Keratinocyte (primary cell): ENCODE measurements around the gene SHQ1. TPM values are rescaled to one million over a fixed set of nuclear protein-coding genes. Genes with fewer than 3 reads are reported as not detected.

Experiments used
- DNase-seq: peaks from one replicate; pipeline ENCODE4 v3.0.0-alpha.2; 2011; ENCODE audit warnings: low read depth, missing footprints, low spot score
- FAIRE-seq: peaks from 2 replicates; lab custom pipeline; 2011; peaks lifted over from hg19 to GRCh38; lab: Jason Lieb, UNC
- H2AFZ ChIP-seq: 2 replicates; pipeline ENCODE4 v1.6.0; 2012; ENCODE audit warnings: low read length, control low read depth, inconsistent platforms; ENCODE audit not compliant: control insufficient read depth
- H3K27ac ChIP-seq: 2 replicates; pipeline ENCODE4 v1.5.1; 2011; ENCODE audit warnings: low read length; ENCODE audit not compliant: control insufficient read depth, insufficient read depth
- H3K27me3 ChIP-seq: 3 replicates; pipeline ENCODE4 v1.6.0; 2011; ENCODE audit warnings: low read length; ENCODE audit not compliant: control insufficient read depth, insufficient read depth; ENCODE audit errors: extremely low read depth
- H3K36me3 ChIP-seq, 2 experiments: 2 replicates in 1 of 2; 3 replicates in 1 of 2; pipeline ENCODE4 v1.5.1; 2011; ENCODE audit warnings: low read length in 2 of 2, mild to moderate bottlenecking in 1 of 2; ENCODE audit not compliant: control insufficient read depth in 2 of 2, insufficient read depth in 2 of 2; ENCODE audit errors: extremely low read depth in 1 of 2
- H3K4me1 ChIP-seq: 3 replicates; pipeline ENCODE4 v1.5.1; 2011; ENCODE audit warnings: low read length; ENCODE audit not compliant: control insufficient read depth, insufficient read depth; ENCODE audit errors: extremely low read depth
- H3K4me2 ChIP-seq: 3 replicates; pipeline ENCODE4 v1.6.0; 2011; ENCODE audit warnings: low read depth, low read length; ENCODE audit not compliant: control insufficient read depth, insufficient read depth; ENCODE audit errors: extremely low read depth
- H3K4me3 ChIP-seq, 3 experiments: fragments of 200-600 bp in 1 of 3; sonication (generic) in 1 of 3; 2 replicates in 2 of 3; 3 replicates in 1 of 3; pipeline ENCODE4 v1.5.1; 2011 to 2016; ENCODE audit warnings: low read length in 3 of 3, mild to moderate bottlenecking in 3 of 3, control low read depth in 2 of 3, inconsistent platforms in 1 of 3, low read depth in 1 of 3, mixed read lengths in 1 of 3, mixed run types in 1 of 3, moderate library complexity in 1 of 3; ENCODE audit not compliant: control insufficient read depth in 2 of 3, insufficient read depth in 2 of 3; ENCODE audit errors: extremely low read depth in 1 of 3
- H3K79me2 ChIP-seq: 2 replicates; pipeline ENCODE4 v1.6.0; 2012; ENCODE audit warnings: low read length; ENCODE audit not compliant: control insufficient read depth, insufficient read depth
- H3K9ac ChIP-seq: 3 replicates; pipeline ENCODE4 v1.6.0; 2011; ENCODE audit warnings: low read length; ENCODE audit not compliant: control insufficient read depth, insufficient read depth; ENCODE audit errors: extremely low read depth
- H3K9me1 ChIP-seq: 3 replicates; pipeline ENCODE4 v1.6.0; 2011; ENCODE audit warnings: low read length; ENCODE audit not compliant: control insufficient read depth, insufficient read depth; ENCODE audit errors: extremely low read depth
- H3K9me3 ChIP-seq: 2 replicates; pipeline ENCODE4 v1.5.1; 2012; ENCODE audit warnings: low read depth, low read length; ENCODE audit not compliant: control insufficient read depth
- H4K20me1 ChIP-seq: 3 replicates; pipeline ENCODE4 v1.6.0; 2011; ENCODE audit warnings: low read length; ENCODE audit not compliant: control insufficient read depth, insufficient read depth; ENCODE audit errors: extremely low read depth
- EZH2 ChIP-seq: IDR thresholded peaks from one replicate; pipeline ENCODE4 v1.6.1; 2012; ENCODE audit warnings: inconsistent platforms, mild to moderate bottlenecking, low read length, moderate library complexity
- dilution Hi-C: fragments of 300-500 bp; cut with MboI; formaldehyde crosslinking; loops from one replicate; pipeline ENCODE4 v1.7.0; 2020; ENCODE audit warnings: low sequenced_read_pairs; ENCODE audit not compliant: extremely low pct_ligation_motif_present
- polyA plus RNA-seq, 5 experiments: library from polyadenylated mRNA; depleted of rRNA in 3 of 5; stranded (reverse) in 3 of 5; stranded (forward) in 1 of 5; unstranded in 1 of 5; fragments of >200 nt; gene quantifications; 1 replicate in 1 of 5; 2 replicates in 3 of 5; 3 replicates in 1 of 5; pipeline versions ENCODE4 v1.2.1 to v1.2.3, GENCODE V29; 2011 to 2012; ENCODE audit warnings: missing spikeins in 2 of 5, low read depth in 1 of 5, low replicate concordance in 1 of 5
- TF ChIP-seq, protein P1 (sequence below), 3 experiments: IDR thresholded peaks in 1 of 3; conservative IDR thresholded peaks in 1 of 3; optimal IDR thresholded peaks in 1 of 3; 2 replicates in 2 of 3; 3 replicates in 1 of 3; pipeline versions ENCODE3 to v1.5.1; 2011; ENCODE audit warnings: low read length in 3 of 3, mild to moderate bottlenecking in 3 of 3, moderate library complexity in 2 of 3, control low read depth in 1 of 3, inconsistent platforms in 1 of 3; ENCODE audit not compliant: insufficient read depth in 2 of 3; ENCODE audit errors: extremely low read depth in 1 of 3

Gene SHQ1
- polyA plus RNA-seq, 1 donor (not counting 4 experiments of a cell fraction or from before 2014, with no cell fraction given): 17.7 TPM

DNA sequence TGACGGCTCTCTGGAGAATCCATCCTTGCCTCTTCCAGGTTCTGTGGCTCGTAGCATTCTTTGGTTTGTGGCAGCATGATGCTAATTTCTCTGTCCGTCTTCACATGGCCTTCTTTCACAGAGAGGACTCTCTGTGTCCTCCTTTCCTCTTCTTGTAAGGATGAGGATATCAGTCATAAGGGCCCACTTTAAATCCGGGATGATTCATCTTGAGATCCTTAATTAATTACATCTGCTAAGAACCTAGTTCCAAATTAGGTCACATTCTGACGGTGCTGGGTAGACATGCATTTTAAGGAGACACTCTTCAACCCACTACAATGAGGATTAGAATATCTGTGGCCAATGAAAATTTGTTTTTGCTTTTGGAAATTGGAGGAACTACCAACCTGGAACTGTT, 23.9 kb upstream of the SHQ1 start:
- H3K27ac ChIP-seq: no peak overlapping the region
- no peaks in the 10 kb centered on the region for H3K9me3 ChIP-seq
- H3K79me2 ChIP-seq: no peaks in the 10 kb centered on the region
- H3K4me2 ChIP-seq: no peak overlapping the region
- H3K4me3 ChIP-seq: no peak overlapping the region
- no peaks in the 10 kb centered on the region for H3K36me3 ChIP-seq
- no peaks in the 10 kb centered on the region for H4K20me1 ChIP-seq
- H3K9ac ChIP-seq: no peak overlapping the region
- DNase-seq (no peak), FAIRE-seq (no peak)
- dilution Hi-C loops: no loop called here
- H3K27me3 ChIP-seq: no peaks in the 10 kb centered on the region
- H2AFZ ChIP-seq: no peak overlapping the region
- H3K4me1 ChIP-seq: no peaks in the 10 kb centered on the region
- no peaks in the 10 kb centered on the region for H3K9me1 ChIP-seq
- no peak for TF ChIP-seq EZH2
- TF ChIP-seq, protein P1, sequence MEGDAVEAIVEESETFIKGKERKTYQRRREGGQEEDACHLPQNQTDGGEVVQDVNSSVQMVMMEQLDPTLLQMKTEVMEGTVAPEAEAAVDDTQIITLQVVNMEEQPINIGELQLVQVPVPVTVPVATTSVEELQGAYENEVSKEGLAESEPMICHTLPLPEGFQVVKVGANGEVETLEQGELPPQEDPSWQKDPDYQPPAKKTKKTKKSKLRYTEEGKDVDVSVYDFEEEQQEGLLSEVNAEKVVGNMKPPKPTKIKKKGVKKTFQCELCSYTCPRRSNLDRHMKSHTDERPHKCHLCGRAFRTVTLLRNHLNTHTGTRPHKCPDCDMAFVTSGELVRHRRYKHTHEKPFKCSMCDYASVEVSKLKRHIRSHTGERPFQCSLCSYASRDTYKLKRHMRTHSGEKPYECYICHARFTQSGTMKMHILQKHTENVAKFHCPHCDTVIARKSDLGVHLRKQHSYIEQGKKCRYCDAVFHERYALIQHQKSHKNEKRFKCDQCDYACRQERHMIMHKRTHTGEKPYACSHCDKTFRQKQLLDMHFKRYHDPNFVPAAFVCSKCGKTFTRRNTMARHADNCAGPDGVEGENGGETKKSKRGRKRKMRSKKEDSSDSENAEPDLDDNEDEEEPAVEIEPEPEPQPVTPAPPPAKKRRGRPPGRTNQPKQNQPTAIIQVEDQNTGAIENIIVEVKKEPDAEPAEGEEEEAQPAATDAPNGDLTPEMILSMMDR (optimal IDR thresholded peaks at IDR 0.05 in 1 of 3, IDR thresholded peaks at IDR 0.05 in 1 of 3, conservative IDR thresholded peaks at IDR 0.05 in 1 of 3; ENCODE audit: extremely low read depth in 1 of 3, insufficient read depth in 2 of 3, low read length in 3 of 3): no peak

DNA sequence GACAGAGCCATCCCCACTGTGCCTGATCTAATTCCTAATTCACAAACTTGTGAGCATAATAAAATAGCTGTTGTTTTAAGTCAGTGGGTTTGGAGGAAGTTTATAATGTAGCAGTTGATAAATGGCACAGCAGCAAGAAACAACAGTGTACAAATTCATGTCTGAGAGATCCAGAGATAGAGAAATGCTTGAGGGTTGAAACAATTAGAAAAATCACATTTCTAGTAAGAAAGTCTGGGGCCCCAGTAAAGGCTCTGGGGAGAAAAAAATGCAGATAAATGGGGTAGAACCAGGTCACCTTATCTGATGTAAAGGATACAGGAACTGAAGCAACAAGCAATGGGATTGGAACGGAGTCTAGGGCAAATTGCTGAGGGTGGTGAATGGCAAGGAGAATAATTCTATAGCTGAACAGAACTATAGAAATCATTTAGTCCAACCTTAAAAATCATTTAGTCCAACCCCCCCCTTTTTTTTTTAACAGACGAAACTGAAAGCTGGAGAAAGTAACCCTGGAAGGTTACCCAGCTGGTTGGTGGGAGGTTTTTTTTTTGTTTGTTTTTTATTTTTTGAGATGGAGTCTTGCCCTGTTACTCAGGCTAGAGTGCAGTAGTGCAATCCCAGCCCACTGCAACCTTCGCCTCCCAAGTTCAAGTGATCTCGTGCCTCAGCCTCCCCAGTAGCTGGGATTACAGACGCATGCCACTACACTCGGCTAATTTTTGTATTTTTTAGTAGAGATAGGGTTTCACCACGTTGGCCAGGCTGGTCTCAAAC, 14.3 kb upstream of the SHQ1 start:
- no peaks in the 10 kb centered on the region for H3K9me1 ChIP-seq
- H3K9me3 ChIP-seq: no peaks in the 10 kb centered on the region
- no peaks in the 10 kb centered on the region for H3K36me3 ChIP-seq
- FAIRE-seq: no peak
- no peak overlapping the region for H3K9ac ChIP-seq
- dilution Hi-C loops: no loop called here
- no peaks in the 10 kb centered on the region for H3K79me2 ChIP-seq
- no peak for DNase-seq
- no peak overlapping the region for H3K4me2 ChIP-seq
- no peaks in the 10 kb centered on the region for H3K27me3 ChIP-seq
- H4K20me1 ChIP-seq: no peaks in the 10 kb centered on the region
- TF ChIP-seq, protein P1 (optimal IDR thresholded peaks at IDR 0.05 in 1 of 3, IDR thresholded peaks at IDR 0.05 in 1 of 3, conservative IDR thresholded peaks at IDR 0.05 in 1 of 3; ENCODE audit: extremely low read depth in 1 of 3, insufficient read depth in 2 of 3, low read length in 3 of 3): no peak
- TF ChIP-seq EZH2: no peak
- H3K4me1 ChIP-seq: no peaks in the 10 kb centered on the region
- no peak overlapping the region for H2AFZ ChIP-seq
- no peak overlapping the region for H3K27ac ChIP-seq
- no peak overlapping the region for H3K4me3 ChIP-seq
